Fibroblast of skin of abdomen (primary cell): ENCODE measurements around the gene ADCY9.

ENCODE experiments used
- DNase-seq: peaks from one replicate; pipeline ENCODE4 v3.0.0-alpha.2; 2013

ADCY9 gene

DNA sequence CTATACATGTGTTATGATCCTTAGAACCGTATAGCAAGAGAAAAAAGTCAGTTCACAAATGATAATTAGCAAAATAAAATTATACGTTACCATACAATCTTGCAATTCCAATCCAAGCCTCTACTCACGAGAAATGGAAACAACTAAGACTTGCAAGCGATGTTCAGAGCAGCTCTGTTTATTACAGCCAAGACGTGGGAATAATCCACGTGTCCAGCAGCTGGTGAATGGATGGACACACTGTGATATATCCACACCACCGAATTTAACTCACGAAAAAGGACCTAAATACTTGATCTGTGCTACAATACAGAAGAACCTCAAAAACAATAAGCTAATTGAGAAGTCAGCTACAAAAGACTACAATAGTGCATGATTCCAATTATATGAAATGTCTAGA lies 88.1 kb downstream of the ADCY9 start:
- DNase-seq = no peak

DNA sequence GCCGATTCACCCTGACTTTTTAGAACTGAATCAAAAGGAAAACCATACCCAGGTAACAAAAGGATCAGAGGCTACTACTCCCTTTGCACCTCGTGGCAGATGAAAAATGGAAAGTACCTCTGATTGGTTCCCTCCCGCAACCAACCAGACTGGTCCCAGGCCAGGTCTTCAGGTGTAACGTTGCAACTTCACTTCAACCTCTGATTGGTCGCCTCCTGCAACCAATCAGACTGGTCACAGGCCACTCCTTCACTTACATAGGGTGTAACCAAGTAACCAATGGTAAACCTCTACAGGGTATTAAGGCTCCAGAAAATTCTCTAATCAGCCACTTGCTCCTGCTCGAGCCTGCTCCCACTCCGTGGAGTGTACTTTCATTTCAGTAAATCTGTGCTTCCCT lies 89.4 kb downstream of the ADCY9 start:
- no peak for DNase-seq

DNA sequence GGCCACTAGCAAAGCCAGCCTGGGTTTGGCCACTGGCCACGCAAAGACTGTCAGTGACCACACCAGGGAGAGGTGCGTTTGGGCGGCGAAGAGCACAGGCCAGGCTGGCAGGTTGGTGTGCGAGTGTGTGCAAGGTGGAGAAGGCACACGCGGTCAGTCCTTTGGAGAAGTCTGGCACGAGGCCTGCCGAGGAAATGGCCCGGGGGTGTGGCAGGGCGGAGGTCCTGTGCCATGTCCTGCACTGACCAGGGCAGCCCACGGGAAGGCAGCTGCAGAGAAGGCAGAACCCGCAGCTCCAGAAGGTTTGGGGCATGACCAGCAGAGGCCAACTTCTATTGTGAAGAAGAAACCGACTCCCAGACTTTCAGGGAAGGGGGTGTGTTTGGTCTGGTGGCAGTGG lies 90.8 kb downstream of the ADCY9 start:
- no peak for DNase-seq

DNA sequence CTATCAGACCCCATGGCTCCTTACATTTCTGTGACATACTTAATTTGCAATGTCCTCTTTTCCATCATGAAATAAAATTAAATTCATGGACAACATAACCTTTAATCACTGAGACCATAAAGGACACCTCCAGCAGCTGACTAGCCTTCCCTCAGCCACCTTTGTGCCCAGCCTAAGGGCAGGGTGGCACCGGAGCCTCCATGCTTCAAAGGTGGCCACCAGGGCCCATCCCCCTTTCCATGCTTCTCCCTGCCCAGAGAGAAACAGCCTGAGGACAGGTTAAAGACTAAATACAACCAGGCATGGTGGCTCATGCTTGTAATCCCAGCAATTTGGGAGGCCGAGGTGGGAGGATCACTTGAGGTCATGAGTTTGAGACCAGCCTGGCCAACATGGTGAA lies 94.3 kb downstream of the ADCY9 start:
- DNase-seq = no peak

DNA sequence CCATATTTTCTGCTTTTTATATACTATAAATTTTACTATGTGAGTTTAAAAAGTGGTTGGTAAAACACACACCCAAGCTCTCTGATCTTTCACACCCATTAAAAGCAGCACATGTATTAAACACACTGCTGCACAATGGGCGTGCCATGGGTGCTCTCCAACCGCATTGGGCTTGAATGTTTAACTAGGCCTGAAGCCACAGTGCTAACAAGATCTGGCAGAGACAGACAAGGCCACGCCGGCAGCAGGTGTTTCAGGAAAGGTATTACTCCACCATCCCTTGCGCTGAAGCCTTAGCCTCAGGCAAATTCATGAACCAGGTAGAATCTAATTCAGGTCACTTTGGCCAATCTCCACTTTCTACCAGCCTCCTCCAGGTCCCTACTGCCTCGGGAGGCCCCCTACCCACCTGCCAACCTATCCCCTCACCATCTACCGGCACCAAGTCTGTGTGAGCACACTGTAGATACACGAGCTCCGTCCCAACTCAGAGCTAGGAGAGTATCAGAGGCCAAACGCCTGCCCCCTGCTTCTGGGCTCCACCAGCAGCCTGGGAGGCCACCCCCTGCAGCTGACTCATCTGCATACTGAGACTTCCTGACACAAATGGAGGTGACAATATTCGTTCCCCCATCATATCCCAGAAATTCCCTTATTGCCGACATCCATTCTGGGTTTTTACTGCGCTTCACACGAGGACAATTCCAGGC lies 95.0 kb downstream of the ADCY9 start:
- no peak for DNase-seq

DNA sequence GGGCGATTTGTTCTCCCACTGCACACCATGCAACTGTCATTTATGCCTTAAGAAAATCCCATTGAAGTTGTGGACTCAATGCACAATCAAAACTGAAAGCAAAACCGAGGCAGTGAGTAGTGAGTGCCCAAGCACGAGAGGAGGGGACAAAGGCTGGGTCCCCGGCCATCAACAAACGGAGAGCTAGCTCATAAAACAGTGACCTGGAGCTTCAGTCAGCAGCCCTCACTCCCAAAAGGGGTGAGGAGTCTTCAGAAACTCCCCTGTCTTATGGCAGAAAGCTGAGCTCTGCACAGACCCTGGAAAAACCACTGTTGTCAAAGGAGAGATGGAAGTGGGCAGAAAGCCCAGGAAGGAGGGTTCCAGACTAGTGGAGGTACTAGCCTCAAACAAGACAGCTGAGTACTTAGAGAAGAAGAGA lies 96.9 kb downstream of the ADCY9 start:
- peak; percentile 25 for DNase-seq

DNA sequence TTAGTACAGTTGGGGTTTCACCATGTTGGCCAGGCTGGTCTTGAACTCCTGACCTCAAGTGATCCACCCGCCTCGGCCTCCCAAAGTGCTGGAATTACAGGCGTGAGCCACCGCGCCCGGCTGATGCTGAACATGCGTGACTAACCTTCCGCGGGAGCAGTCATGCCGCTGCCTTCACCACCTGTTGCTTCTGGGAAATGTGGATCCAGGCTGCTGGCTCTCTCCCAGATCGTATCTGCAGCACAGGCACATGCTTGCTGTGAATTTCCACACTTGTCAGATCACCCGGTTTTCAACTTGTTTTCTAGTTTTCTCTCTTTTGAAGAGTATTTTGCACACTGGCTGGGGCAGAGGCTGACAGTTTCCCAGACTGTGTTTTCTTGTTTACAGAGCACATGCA lies 97.9 kb downstream of the ADCY9 start:
- DNase-seq = peak; percentile 40

DNA sequence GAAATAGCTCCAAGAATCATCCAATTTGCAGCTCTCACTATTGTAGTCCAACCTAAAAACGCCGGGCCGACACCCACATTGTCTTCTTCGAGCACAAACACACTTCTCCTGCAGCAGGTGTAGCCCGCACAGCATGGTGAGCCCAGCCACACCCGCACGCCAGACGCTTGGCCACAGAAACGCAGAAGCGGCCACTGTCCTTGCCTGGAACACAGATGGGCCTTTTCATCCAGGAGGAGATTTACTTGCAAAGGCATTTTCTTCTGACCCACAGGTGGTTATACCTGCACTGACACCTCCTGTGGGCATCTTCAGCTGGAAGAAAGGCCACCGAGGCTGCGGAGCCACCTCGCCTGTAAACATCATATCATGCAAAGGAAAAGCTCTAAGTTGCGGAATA lies 98.4 kb downstream of the ADCY9 start:
- no peak for DNase-seq

DNA sequence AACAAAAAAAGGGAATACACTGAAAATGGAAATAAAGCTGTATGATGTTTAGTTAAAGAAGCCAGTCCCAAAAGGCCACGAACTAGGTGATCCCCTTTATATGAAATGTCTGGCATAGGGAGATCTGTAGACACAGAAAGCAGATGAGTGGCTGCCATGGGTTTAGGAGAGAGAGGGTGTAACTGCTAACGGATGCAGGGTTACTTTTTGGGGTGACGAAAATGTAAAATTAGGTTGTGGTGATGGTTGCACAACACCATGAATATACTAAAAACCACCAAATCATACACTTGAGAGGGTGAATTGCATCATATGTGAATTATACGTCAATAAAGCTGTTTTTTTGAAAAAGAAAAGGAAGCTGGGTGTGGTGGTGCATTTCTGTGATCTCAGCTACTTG lies 99.6 kb downstream of the ADCY9 start:
- DNase-seq = peak; percentile 45

DNA sequence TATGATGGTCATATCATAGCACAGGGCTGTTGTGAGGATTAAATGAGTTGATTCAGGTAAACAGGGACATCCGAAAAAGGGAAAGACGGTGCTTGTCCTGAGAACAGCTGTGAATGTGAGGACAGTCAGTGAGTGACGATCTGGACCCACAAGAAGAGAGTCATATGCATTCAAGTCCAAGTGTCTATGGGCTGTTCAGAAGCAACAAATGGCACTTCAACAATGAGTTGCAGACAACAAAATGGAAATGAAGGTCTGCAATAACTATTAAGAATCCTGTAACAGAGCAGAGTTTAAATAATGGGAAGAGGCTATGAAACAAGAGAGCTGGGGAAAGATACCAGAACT lies 100.3 kb downstream of the ADCY9 start:
- no peak for DNase-seq

DNA sequence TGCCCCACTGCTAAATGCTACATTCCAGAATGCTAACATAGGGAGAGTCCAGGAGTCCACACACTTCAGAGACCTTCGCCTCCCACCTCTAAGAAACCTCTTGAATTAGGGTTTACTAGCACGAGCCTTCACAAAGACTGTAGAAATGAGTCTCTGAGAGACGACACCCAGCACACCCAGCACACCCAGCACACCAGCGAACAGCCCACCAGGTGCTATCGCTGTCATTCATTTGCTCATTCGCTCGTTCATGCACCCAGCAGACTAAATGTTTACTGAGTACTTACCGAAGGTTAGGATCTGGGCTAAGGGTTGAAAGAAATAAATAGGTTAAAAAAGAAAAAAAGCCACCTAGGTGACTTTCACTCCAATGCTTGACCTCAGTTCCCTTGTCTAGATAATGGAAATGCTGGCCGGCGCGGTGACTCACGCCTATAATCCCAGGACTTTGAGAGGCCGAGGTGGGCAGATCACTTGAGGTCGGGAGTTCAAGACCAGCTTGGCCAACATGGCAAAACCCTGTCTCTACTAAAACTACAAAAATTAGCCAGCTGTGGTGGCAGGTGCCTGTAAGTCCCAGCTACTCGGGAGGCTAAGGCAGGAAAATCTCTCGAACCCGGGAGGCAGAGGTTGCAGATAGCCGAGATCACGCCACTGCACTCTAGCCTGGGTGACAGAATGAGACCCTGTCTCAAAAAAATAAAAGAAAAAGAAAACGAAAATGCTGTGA lies 100.8 kb downstream of the ADCY9 start:
- DNase-seq = no peak

DNA sequence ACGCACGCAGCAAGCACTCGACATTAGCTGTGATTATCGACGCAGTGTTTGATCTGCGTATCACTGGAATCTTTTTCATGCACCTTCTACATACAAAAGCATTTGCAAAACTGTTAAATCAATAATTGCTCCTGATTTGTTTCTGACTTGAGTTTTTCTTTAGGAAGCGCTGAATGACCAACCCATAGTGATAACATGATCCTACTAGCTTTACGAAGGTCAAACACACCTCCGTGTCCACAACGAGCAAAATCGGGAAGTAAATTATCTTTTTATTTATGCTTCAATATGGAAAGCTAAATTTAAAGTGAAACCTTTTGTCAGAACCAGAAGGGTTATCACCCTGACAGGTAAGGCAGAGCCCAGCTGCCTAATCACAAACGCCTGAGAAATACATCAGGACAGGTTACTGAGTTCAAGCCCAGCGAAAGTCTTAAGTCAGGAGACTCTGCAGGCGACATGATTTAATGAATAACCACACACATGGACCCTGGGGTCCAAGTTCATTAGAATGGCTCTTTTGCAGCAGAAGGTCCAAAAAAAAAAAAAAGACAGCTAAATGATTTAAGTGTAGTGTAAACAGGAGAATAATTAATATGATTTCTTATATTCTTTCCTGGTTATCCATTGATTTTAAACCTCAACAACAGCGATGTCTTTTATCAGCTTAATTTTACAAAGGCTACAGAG lies 104.2 kb downstream of the ADCY9 start:
- DNase-seq = no peak

DNA sequence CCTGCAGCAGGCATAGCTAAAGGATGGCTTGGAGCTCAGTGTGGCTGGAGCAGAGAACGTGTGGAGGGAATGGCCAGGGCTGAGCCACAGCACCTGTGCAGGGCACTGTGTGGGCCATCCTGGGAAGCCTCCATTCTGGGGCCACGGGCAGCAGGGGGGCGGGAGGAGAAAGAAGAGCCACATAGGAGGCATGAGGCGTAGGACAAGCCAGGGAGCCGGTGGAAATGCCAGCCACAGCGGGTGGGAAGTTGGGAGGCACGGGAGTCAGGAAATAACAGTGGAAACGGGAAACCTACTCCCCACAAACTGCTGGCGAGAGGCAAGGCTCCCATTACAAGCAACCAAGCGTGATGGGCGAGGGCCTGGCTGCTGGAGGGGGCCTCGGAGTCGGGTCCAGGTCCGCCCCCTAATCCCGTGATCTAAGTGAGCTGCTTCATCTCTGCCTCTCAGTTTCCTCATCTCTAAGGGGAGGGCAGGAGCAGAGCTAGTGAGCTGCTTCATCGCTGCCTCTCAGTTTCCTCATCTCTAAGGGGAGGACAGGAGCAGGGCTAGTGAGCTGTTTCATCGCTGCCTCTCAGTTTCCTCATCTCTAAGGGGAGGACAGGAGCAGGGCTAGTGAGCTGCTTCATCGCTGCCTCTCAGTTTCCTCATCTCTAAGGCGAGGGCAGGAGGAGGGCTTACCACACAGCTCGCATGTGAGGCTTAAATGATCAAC lies 104.9 kb downstream of the ADCY9 start:
- DNase-seq = no peak

DNA sequence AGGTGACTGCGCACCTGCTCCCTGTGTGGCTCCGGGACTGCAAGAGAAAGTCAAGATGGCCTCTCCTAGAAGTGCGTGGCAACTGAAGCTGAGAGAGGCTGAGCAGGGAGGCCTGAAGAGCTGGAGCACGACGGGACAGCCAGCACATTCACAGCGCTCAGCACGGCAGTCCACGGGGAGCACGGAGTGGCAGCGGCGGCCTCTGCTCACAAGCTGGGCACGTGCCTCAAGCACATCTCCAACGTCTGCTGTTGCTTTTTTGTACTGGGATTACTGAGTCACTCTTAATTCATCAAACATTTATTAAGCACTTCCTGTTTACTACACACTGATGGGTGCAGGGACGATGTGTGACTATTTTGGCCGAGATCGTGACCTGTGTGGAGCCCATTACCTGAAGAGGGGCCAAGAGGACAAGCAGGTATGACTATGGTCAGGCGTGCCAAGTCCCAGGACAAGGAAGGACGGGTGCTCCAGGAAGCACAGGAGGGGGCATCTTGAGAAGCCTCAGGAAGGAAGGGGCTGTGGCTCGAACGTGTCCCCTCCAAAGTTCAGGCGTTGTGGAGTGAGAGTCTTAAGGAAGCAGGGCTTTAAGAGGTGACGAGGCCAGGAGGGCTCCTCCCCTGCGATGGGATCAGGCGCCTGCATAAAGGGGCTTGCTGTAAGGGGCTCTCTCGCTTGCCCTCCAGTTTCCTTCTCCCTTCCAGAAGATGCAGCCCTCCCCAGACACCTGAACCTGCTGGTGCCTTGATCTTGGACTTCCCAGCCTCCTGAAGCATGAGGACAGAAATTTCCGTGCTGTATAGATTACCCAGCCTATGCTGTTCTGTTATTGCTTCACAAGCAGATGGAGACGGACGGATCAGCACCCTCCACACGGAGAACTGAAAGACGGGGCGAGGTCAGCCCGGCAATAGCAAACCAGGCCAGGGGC lies 105.8 kb downstream of the ADCY9 start:
- DNase-seq = no peak

DNA sequence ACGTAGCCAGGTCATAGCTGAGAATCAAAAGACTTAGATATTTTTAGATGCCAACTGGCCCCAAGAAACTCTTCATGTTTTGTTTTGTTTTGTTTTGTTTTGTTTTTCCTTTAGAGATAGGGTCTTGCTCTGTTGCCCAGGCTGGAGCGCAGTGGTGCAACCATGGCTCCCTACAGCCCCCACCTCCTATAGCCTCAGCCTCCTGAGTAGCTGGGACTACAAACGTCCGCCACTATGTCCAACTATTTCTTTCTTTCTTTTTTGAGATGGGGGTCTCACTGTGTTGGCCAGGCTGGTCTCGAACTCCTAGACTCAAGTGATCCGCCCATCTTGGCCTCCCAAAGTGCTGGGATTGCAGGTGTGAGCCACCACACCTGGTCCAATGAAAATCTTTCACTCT lies 107.1 kb downstream of the ADCY9 start:
- DNase-seq = no peak

DNA sequence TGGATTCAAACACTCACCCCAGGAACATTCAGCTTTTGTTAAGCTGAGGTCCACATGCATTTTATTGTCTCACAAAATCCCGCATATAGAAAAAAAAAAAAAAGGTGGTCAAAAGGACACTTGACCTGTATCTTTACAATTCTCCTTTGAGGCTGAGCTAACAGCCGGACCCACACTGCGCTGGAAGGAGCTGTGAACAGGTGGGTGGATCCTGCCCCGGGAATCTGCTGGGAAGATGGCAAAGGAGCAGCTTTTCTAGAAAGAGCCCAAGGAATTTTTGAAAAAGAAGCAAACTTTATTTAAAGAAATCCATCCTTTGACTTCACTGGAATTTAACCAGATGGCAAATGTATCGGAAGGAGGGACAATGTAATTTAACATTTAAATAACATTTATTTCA lies 108.1 kb downstream of the ADCY9 start:
- DNase-seq = no peak

DNA sequence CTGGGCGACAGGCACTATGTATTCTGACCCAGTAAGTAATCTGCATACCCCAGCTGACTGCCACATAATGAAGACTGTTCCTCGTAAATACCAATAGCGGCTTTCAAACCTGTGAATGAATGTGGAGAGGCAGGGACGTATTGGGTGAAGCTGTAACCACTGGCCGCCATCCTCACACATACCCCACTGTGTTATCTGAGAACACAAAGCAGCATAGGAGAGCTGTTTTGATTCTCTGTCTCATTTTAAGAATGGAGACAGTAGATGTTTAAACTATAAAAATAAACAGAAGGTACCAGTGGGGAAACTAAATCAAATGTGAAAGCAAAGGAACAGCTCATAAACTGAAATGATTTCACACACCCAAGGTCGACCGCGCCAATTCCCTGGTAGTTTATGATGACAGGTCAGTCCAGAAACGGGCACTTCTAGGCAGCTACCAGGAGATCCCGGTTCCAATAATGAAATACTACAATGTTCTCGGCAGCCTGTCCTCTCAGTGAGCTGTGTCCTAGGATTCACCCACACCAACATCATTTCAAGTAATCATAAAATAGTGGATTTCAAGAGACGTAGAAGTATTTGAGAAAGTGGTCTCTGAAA lies 109.7 kb downstream of the ADCY9 start:
- no peak for DNase-seq

DNA sequence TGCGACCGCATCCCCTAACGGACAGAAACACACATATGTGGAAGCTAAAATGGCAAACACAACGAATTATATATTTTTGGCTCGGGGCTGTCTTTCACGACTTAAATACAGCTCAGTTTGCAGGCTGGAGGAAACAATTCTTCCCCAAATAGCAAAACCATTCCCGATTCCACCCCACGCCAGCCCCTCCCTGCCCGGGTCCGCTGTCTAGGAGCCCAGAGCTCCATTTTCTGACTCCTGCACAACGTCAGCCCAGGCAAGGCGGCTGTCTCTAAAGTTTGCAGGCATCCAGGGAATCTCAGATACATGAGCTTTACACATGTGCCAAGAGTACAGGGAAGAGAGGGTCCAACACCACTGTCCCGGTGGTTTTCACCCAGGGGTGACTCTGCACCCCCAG lies 110.5 kb downstream of the ADCY9 start:
- DNase-seq = no peak

DNA sequence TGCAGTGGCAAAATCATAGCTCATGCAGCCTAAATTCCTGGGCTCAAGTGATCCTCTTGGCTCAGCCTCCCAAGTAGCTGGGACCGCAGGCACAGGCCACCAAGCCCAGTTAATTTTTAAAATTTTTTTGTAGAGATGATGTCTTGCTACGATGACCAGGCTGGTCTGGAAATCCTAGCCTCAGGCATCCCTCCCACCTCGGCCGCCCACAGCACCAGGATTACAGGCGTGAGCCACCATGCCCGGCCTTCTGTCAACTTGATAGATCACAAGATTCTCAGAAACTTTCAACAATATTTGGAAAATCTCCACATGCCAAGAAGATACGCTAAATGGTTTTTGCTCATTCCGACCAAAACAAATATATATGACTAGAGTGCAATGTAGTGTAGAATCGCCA lies 111.0 kb downstream of the ADCY9 start:
- DNase-seq = no peak

DNA sequence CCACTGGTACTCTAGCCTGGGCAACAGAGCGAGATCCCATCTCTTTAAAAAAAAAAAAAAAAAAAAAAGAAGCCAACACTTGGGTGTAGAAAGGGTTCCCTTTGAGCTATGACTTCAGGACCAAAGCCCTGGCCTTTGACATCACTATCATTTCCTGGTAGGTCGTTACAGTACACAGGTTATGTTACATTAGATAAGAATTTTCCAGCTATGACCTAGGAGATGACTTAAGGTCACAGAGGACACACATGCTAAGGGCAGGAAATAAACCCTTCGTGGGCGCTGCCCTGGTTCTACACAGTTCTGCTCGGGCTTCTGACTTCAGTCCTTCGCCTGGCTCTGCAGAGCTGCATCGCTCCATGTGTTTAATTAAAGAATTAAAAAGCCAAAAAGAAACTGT lies 112.0 kb downstream of the ADCY9 start:
- DNase-seq = no peak

DNA sequence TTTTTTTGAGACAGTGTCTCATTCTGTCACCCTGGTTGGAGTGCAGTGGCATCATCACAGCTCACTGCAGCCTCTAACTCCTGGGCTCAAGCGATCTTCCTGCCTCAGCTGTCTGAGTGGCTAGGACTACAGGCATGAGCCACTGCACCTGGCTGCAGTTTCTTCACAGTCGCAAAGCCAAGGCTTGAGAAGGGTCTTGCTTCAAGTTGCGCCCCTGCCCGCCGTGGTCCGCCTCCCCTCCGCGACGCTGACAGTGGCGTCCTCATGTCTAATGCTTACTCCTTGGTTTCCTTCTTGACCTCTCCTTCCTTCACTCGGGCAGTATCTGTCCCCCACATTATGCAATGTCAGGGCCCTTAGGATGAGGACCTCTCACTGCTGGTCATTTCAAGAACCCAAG lies 112.7 kb downstream of the ADCY9 start:
- no peak for DNase-seq

DNA sequence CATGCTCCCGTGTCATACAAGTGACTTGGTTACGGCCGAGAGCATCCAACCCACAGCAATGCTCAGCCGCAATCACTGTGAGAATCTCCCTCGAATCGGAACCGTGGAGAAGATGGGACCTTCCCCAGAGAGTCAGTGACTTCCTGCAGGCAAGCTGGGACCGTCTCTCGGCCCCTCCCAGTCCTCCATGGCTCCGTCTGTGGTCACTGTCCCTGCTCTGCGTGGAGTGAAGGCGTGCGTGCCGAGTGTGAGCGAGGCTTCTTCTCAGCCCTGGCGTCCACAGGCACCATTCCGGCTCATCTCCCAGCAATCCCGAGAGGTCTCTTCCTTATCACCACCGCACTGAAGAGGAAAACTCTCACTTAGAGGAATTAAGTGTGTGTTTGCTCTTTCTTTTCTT lies 113.1 kb downstream of the ADCY9 start:
- no peak for DNase-seq
